HG03432 (cell line): ENCODE measurements around the gene ACBD6.
"Not testable (repeated sequence)": the region's sequence is repeated elsewhere in the genome, so short reads cannot be mapped to it uniquely, and the experiment has no call there.

ENCODE experiments used
- ATAC-seq: cut with Tn5 transposase; IDR thresholded peaks from one replicate; pipeline ENCODE4 v1.9.1; 2021; ENCODE audit warnings: mild to moderate bottlenecking, moderate library complexity; ENCODE audit not compliant: unreplicated experiment

ACBD6 gene

GRCh38 chr1:180502361-180503279 is at the start of gene ACBD6:
TSS of gene ACBD6 (minus strand) at chr1:180502577. CDS start at chr1:180502266, 311 bp downstream.
- ATAC-seq: peak; percentile 90

- ATAC-seq: no peak
These were observed 49.6 kb upstream of the ACBD6 start for GRCh38 chr1:180551997-180552396.

GRCh38 chr1:180550241-180550640 is 47.9 kb upstream of the ACBD6 start:
- no peak for ATAC-seq

GRCh38 chr1:180549770-180550169 is 47.4 kb upstream of the ACBD6 start:
- not testable (repeated sequence) for ATAC-seq

GRCh38 chr1:180548686-180549317 is 46.4 kb upstream of the ACBD6 start:
- ATAC-seq: no peak

GRCh38 chr1:180545991-180546390 is 43.6 kb upstream of the ACBD6 start:
- ATAC-seq: no peak

GRCh38 chr1:180544050-180544449 is 41.7 kb upstream of the ACBD6 start:
- ATAC-seq: no peak

GRCh38 chr1:180542838-180543145 is 40.4 kb upstream of the ACBD6 start:
- no peak for ATAC-seq

- no peak for ATAC-seq
These were observed 39.9 kb upstream of the ACBD6 start for GRCh38 chr1:180542113-180542837.

GRCh38 chr1:180540697-180541594 is 38.6 kb upstream of the ACBD6 start:
- ATAC-seq: no peak

GRCh38 chr1:180539136-180539535 is 36.8 kb upstream of the ACBD6 start:
- no peak for ATAC-seq

- no peak for ATAC-seq
These were observed 34.5 kb upstream of the ACBD6 start for GRCh38 chr1:180536821-180537372.

- ATAC-seq: no peak
These were observed 33.1 kb upstream of the ACBD6 start for GRCh38 chr1:180535418-180535999.

- no peak for ATAC-seq
These were observed 31.8 kb upstream of the ACBD6 start for GRCh38 chr1:180534214-180534613.

GRCh38 chr1:180533266-180533987 is 31.1 kb upstream of the ACBD6 start:
- peak; percentile 73 for ATAC-seq

- no peak for ATAC-seq
These were observed 30.5 kb upstream of the ACBD6 start for GRCh38 chr1:180532854-180533253.

- ATAC-seq: no peak
These were observed 28.1 kb upstream of the ACBD6 start for GRCh38 chr1:180530501-180530900.

GRCh38 chr1:180528868-180529470 is 26.6 kb upstream of the ACBD6 start:
- ATAC-seq: no peak

GRCh38 chr1:180527101-180527669 is 24.8 kb upstream of the ACBD6 start:
- ATAC-seq: no peak
